HEK293 (cell line): ENCODE measurements around the gene KCTD2.
"Not testable (repeated sequence)": the region's sequence is repeated elsewhere in the genome, so short reads cannot be mapped to it uniquely, and the experiment has no call there.

Experiments used
- CTCF ChIP-seq: fragments of 450-650 bp; formaldehyde crosslinking; IDR thresholded peaks from 2 replicates; pipeline ENCODE4 v1.5.1; 2016; ENCODE audit warnings: missing biosample characterization, missing genetic modification characterization
- INSM2 ChIP-seq: fragments of 450-650 bp; formaldehyde crosslinking; IDR thresholded peaks from 2 replicates; pipeline ENCODE4 v1.5.1; 2016; ENCODE audit warnings: missing biosample characterization, missing genetic modification characterization
- TCF7L2 ChIP-seq: IDR thresholded peaks from 2 replicates; pipeline ENCODE4 v1.6.1; 2011; ENCODE audit warnings: low read depth, mild to moderate bottlenecking, inconsistent platforms, low read length, moderate library complexity, borderline replicate concordance
- ZBTB21 ChIP-seq: fragments of 450-650 bp; formaldehyde crosslinking; IDR thresholded peaks from 2 replicates; pipeline ENCODE4 v1.5.1; 2017; ENCODE audit warnings: missing biosample characterization, missing genetic modification characterization
- ZNF184 ChIP-seq: fragments of 450-650 bp; IDR thresholded peaks from 2 replicates; pipeline ENCODE4 v1.5.1; 2018; ENCODE audit warnings: missing biosample characterization, mild to moderate bottlenecking, missing genetic modification characterization
- ZNF24 ChIP-seq: fragments of 450-650 bp; formaldehyde crosslinking; IDR thresholded peaks from 2 replicates; pipeline ENCODE4 v1.5.1; 2016; ENCODE audit warnings: missing biosample characterization, missing genetic modification characterization
- ZNF274 ChIP-seq, 2 experiments: fragments of 200-500 bp in 1 of 2; fragments of 450-650 bp in 1 of 2; sonication (Bioruptor generic) in 1 of 2; formaldehyde crosslinking in 1 of 2; IDR thresholded peaks; 2 replicates each; pipeline versions ENCODE4 v1.5.1 to v1.6.1; 2014 to 2016; ENCODE audit warnings: borderline replicate concordance in 1 of 2, inconsistent platforms in 1 of 2, low read length in 1 of 2, missing biosample characterization in 1 of 2, missing genetic modification characterization in 1 of 2
- ZNF792 ChIP-seq: fragments of 450-650 bp; formaldehyde crosslinking; IDR thresholded peaks from 2 replicates; pipeline ENCODE4 v1.5.1; 2016; ENCODE audit warnings: missing biosample characterization, missing genetic modification characterization

GRCh38 chr17:75043789-75044188 is 3.2 kb upstream of the KCTD2 start:
- not testable (repeated sequence) for TF ChIP-seq CTCF (tag by site-specific recombination); ZBTB21 (tag by site-specific recombination); TCF7L2; ZNF184 (tag by site-specific recombination); ZNF792 (tag by site-specific recombination); ZNF24 (tag by site-specific recombination); INSM2 (tag by site-specific recombination); ZNF274 (IDR thresholded peaks at IDR 0.05; ENCODE audit: low read length); ZNF274 (tag by site-specific recombination; IDR thresholded peaks at IDR 0.05; ENCODE audit: borderline replicate concordance)
